PC-3 (cell line): Measurements from ENCODE around the gene MDC1. TPM values are rescaled to one million over a fixed set of nuclear protein-coding genes. Genes with fewer than 3 reads are reported as not detected.
"Not testable (repeated sequence)": the region's sequence is repeated elsewhere in the genome, so short reads cannot be mapped to it uniquely, and the experiment has no call there.

Experiments
- ATAC-seq: fragments of 200-7000 bp; cut with Tn5 transposase; 2 replicates; pipeline ENCODE4 v1.9.1; 2020; ENCODE audit warnings: mild to moderate bottlenecking, moderate library complexity
- BruUV-seq: library from RNA; stranded (reverse); fragments of 400-500 nt; replicated peaks from 2 replicates; lab custom pipeline; 2021; lab: Mats Ljungman, UMichigan
- CTCF ChIA-PET: fragments of 300-600 bp; sonication (Branson Sonifier 250); formaldehyde crosslinking; loops from one replicate; lab custom pipeline; 2022; ENCODE audit warnings: antibody characterized with exemption; lab: Charles Lee
- POLR2A ChIA-PET: fragments of 300-600 bp; sonication (Branson Sonifier 250); formaldehyde crosslinking; loops from one replicate; lab custom pipeline; 2022; ENCODE audit warnings: antibody characterized with exemption; ENCODE audit not compliant: unreplicated experiment; lab: Charles Lee
- DNase-seq: peaks from one replicate; pipeline ENCODE4 v3.0.0-alpha.2; 2015
- H2AFZ ChIP-seq: fragments of 300-600 bp; sonication (generic); 2 replicates; pipeline ENCODE4 v1.6.0; 2016; ENCODE audit warnings: antibody characterized with exemption, low read length
- H3F3A ChIP-seq: fragments of 300-600 bp; sonication (generic); one replicate; pipeline ENCODE4 v1.6.0; 2017; ENCODE audit warnings: antibody characterized with exemption, low read length, control low read depth, mild to moderate bottlenecking; ENCODE audit not compliant: unreplicated experiment
- H3K27ac ChIP-seq: fragments of 300-600 bp; sonication (generic); 2 replicates; pipeline ENCODE4 v1.5.1; 2016; ENCODE audit warnings: mild to moderate bottlenecking, low read length
- H3K27me3 ChIP-seq: fragments of 300-600 bp; sonication (generic); 2 replicates; pipeline ENCODE4 v1.6.1; 2016; ENCODE audit warnings: low read length, mixed read lengths
- H3K36me3 ChIP-seq: fragments of 300-600 bp; sonication (generic); 2 replicates; pipeline ENCODE4 v1.6.1; 2016; ENCODE audit warnings: low read depth, mixed run types, low read length, mixed read lengths
- H3K4me1 ChIP-seq: fragments of 300-600 bp; sonication (generic); 2 replicates; pipeline ENCODE4 v1.5.1; 2016; ENCODE audit warnings: low read length; ENCODE audit not compliant: insufficient read depth
- H3K4me2 ChIP-seq: fragments of 300-600 bp; sonication (generic); 2 replicates; pipeline ENCODE4 v1.6.0; 2016; ENCODE audit warnings: low read length
- H3K4me3 ChIP-seq: fragments of 300-600 bp; sonication (generic); 2 replicates; pipeline ENCODE4 v1.5.1; 2016; ENCODE audit warnings: mild to moderate bottlenecking, low read length, mixed read lengths
- H3K79me2 ChIP-seq: fragments of 300-600 bp; sonication (generic); 2 replicates; pipeline ENCODE4 v1.6.1; 2017; ENCODE audit warnings: low read length, mixed read lengths
- H3K9ac ChIP-seq: fragments of 300-600 bp; sonication (generic); 2 replicates; pipeline ENCODE4 v1.6.0; 2016; ENCODE audit warnings: mild to moderate bottlenecking, low read length
- H3K9me2 ChIP-seq: fragments of 300-600 bp; sonication (generic); replicated peaks from 2 replicates; pipeline ENCODE4 v1.6.1; 2016; ENCODE audit warnings: mixed run types, low read length, mixed read lengths
- H3K9me3 ChIP-seq: fragments of 300-600 bp; sonication (generic); 2 replicates; pipeline ENCODE4 v1.6.1; 2016; ENCODE audit warnings: low read length, mixed read lengths
- H4K20me1 ChIP-seq: fragments of 300-600 bp; sonication (generic); 2 replicates; pipeline ENCODE4 v1.6.1; 2016; ENCODE audit warnings: low read length, mixed read lengths
- EZH2 ChIP-seq: fragments of 300-600 bp; sonication (generic); IDR thresholded peaks from one replicate; pipeline ENCODE4 v1.6.1; 2017; ENCODE audit warnings: antibody characterized with exemption, mild to moderate bottlenecking, low read length; ENCODE audit not compliant: unreplicated experiment
- EZH2phosphoT487 ChIP-seq: fragments of 300-600 bp; sonication (generic); IDR thresholded peaks from 2 replicates; pipeline ENCODE4 v1.6.1; 2018; ENCODE audit warnings: mild to moderate bottlenecking, antibody characterized with exemption, low read length, borderline replicate concordance
- intact Hi-C: fragments of 100-400 bp; cut with micrococcal nuclease; formaldehyde crosslinking; loops from 2 replicates; pipeline ENCODE4 v1.9.0; 2023
- total RNA-seq: library from RNA; depleted of rRNA; stranded (reverse); fragments of >200 nt; gene quantifications from 2 replicates; pipeline ENCODE4 v1.2.3, GENCODE V29; 2014
- TF ChIP-seq, protein P1 (sequence below): fragments of 300-600 bp; sonication (generic); conservative IDR thresholded peaks from 2 replicates; pipeline ENCODE4 v1.5.1; 2017; ENCODE audit warnings: antibody characterized with exemption, low read depth, mild to moderate bottlenecking, low read length

Gene MDC1
- total RNA-seq, 1 experiment from 2014 or later: 19.6 TPM

GRCh38 chr6:30724906-30725667, 8.0 kb upstream of the MDC1 start:
- no TSS peak for BruUV-seq
- no peaks in the 10 kb centered on the region for H3K27me3 ChIP-seq
- TF ChIP-seq, protein P1, sequence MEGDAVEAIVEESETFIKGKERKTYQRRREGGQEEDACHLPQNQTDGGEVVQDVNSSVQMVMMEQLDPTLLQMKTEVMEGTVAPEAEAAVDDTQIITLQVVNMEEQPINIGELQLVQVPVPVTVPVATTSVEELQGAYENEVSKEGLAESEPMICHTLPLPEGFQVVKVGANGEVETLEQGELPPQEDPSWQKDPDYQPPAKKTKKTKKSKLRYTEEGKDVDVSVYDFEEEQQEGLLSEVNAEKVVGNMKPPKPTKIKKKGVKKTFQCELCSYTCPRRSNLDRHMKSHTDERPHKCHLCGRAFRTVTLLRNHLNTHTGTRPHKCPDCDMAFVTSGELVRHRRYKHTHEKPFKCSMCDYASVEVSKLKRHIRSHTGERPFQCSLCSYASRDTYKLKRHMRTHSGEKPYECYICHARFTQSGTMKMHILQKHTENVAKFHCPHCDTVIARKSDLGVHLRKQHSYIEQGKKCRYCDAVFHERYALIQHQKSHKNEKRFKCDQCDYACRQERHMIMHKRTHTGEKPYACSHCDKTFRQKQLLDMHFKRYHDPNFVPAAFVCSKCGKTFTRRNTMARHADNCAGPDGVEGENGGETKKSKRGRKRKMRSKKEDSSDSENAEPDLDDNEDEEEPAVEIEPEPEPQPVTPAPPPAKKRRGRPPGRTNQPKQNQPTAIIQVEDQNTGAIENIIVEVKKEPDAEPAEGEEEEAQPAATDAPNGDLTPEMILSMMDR: no peak
- TF ChIP-seq EZH2phosphoT487 (no peak), EZH2 (no peak)
- no peak overlapping the region for H3K9ac ChIP-seq
- no peak overlapping the region for H2AFZ ChIP-seq
- peaks cover 44% of the 10 kb centered on the region for H3K36me3 ChIP-seq
- peaks cover 52% of the 10 kb centered on the region for H3K79me2 ChIP-seq
- ATAC-seq (no peak), DNase-seq (no peak)
- ChIA-PET POLR2A (interaction anchor here (0.7 kb wide), 1 partner anchor 44 kb away, joined by 3 read pairs; no protein-coding TSS in a partner anchor), CTCF (no interaction called here)
- peaks cover 32% of the 10 kb centered on the region for H4K20me1 ChIP-seq
- H3F3A ChIP-seq: peaks cover 29% of the 10 kb centered on the region
- intact Hi-C loops: loop anchor here (1.0 to 10.0 kb wide), 4 partner anchors 152 to 362 kb away; partner anchors contain the start of gene HLA-E
- H3K27ac ChIP-seq: peak overlapping the region; percentile 2; the same call in 1 of the 2 replicates
- peak overlapping the region; percentile 20; the same call in 1 of the 2 replicates for H3K4me2 ChIP-seq
- no peaks in the 10 kb centered on the region for H3K9me3 ChIP-seq
- peaks cover 12% of the 10 kb centered on the region for H3K4me1 ChIP-seq
- no peaks in the 10 kb centered on the region for H3K9me2 ChIP-seq
- H3K4me3 ChIP-seq: no peak overlapping the region

GRCh38 chr6:30723843-30724741, 7.0 kb upstream of the MDC1 start:
- H3K9me3 ChIP-seq, H3K4me3 ChIP-seq, CTCF ChIA-PET, H3K9me2 ChIP-seq, DNase-seq, H3K9ac ChIP-seq, ATAC-seq, H2AFZ ChIP-seq, H3K27me3 ChIP-seq: not testable (repeated sequence)
- peaks cover 32% of the 10 kb centered on the region for H4K20me1 ChIP-seq
- H3K4me2 ChIP-seq: peak overlapping the region; percentile 91; the same call in 1 of the 2 replicates
- POLR2A ChIA-PET: interaction anchor here (0.7 kb wide), 1 partner anchor 45 kb away, joined by 3 read pairs; no protein-coding TSS in a partner anchor
- H3K79me2 ChIP-seq: peaks cover 60% of the 10 kb centered on the region
- H3F3A ChIP-seq: peaks cover 29% of the 10 kb centered on the region
- BruUV-seq: TSS peak; percentile 13
- intact Hi-C loops: loop anchor here (5.0 to 10.0 kb wide), 2 partner anchors 182 to 239 kb away; partner anchors contain the start of gene HLA-E
- peaks cover 18% of the 10 kb centered on the region for H3K4me1 ChIP-seq
- peak overlapping the region; percentile 2; the same call in 1 of the 2 replicates for H3K27ac ChIP-seq
- H3K36me3 ChIP-seq: peaks cover 37% of the 10 kb centered on the region

DNA sequence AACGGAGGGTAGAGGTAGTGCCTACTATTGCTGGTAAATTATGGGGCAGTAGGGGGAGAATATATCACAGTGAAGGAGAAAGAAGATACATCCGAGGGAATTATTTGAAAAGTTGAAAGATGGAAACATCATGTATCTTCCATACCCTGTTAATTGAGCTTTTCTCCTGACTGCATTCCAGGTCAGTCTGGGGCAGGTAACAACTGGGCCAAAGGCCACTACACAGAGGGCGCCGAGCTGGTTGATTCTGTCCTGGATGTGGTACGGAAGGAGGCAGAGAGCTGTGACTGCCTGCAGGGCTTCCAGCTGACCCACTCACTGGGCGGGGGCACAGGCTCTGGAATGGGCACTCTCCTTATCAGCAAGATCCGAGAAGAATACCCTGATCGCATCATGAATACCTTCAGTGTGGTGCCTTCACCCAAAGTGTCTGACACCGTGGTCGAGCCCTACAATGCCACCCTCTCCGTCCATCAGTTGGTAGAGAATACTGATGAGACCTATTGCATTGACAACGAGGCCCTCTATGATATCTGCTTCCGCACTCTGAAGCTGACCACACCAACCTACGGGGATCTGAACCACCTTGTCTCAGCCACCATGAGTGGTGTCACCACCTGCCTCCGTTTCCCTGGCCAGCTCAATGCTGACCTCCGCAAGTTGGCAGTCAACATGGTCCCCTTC, 6.2 kb upstream of the MDC1 start:
- not testable (repeated sequence) for BruUV-seq, H2AFZ ChIP-seq, H3K9me3 ChIP-seq, H3K9me2 ChIP-seq, H3K27me3 ChIP-seq, DNase-seq, ATAC-seq
- Histone ChIP-seq H4K20me1 (peaks cover 32% of the 10 kb centered on the region), H3K9ac (peak overlapping the region; percentile 45; the same call in 1 of the 2 replicates), H3K36me3 (peaks cover 37% of the 10 kb centered on the region), H3K4me3 (peak overlapping the region; percentile 94), H3K27ac (peak overlapping the region; percentile 38), H3F3A (peaks cover 29% of the 10 kb centered on the region), H3K4me2 (peak overlapping the region; percentile 91), H3K4me1 (peaks cover 26% of the 10 kb centered on the region), H3K79me2 (peaks cover 68% of the 10 kb centered on the region)
- intact Hi-C loops: loop anchor here (5.0 to 10.0 kb wide), 2 partner anchors 181 to 238 kb away; partner anchors contain the start of gene HLA-E
- CTCF ChIA-PET: interaction anchor here (1.4 kb wide), 1 partner anchor 44 kb away, joined by 7 read pairs; no protein-coding TSS in a partner anchor
- POLR2A ChIA-PET: interaction anchor here (0.5 kb wide), 1 partner anchor 77 kb away, joined by 6 read pairs; no protein-coding TSS in a partner anchor
